NCI-H82 treated with DMSO at 0.1 percent for 48 hours (cell line): Measurements from ENCODE around the gene ODF2L.
"Not testable (repeated sequence)": the region's sequence is repeated elsewhere in the genome, so short reads cannot be mapped to it uniquely, and the experiment has no call there.

Source experiments
- DNase-seq: peaks from one replicate; lab custom pipeline; 2025; ENCODE audit not compliant: unreplicated experiment; lab: John Stamatoyannopoulos, UW

ODF2L gene

DNA sequence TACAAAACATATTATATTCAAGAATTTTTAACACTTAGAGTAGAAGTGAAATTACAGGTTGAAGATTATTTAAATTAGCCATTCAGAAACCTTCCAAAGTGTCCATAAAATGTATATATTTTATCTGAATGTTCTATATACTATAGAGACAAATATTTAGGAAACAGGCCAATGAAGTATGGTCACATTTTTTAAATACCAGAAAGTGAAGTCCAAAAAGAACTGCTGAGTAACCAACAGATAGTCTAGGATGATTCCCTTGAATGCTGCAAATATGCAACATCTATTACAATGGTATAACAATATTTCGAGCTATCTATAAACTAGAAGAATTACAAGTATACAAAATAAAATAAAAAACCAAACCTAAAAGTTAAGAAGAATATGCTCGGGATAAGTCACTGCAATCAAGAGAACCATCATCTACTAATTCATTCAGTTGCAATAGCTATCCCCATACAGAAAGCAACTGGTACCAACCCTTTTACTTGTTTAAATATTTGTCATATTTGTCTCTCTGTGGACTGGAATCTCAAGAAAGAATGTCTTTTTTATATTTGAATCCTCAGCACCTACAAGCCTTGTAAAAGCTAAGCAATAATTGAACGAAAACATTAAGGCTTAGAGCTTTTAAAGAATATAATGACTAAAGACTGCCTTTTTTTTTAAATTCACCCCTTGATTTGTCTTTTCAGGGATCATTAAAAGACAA lies 8.1 kb downstream of the ODF2L start:
- no peak for DNase-seq

DNA sequence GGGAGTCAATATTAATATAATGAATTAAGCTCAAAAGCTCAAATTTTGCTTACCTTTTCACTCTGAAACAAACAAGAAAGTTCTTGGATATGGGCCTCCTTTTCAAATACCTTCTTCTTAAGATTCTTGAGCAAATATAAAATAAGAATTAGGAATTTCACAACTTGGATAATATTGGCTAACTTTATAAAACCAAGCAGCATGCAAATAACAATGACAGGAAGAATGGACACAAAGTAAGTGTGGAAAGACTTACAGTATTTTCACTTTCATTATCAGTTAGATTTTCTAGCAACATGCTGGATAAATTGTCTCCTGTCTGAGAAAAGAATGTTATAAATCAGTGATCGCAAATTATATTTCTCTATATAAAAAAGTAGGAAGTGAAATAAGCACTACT lies 13.2 kb downstream of the ODF2L start:
- no peak for DNase-seq

DNA sequence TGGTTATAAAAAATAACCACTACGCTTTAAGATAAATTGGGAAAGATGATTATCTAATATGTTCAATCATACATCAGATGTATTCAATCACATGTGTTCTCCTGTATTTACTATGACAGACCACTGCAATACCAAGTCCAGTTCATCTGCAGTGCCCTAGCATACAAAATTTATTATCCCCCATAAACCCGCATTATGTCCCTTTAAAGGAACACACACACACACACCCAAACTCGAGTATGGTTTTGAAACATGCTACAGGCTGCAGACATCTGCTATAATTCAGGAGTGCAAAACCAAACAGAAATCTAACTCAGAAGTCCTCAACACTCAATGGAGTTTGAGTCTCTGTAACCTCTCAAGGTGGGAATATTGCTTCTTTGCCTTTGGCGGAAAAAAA lies 14.9 kb downstream of the ODF2L start:
- no peak for DNase-seq

DNA sequence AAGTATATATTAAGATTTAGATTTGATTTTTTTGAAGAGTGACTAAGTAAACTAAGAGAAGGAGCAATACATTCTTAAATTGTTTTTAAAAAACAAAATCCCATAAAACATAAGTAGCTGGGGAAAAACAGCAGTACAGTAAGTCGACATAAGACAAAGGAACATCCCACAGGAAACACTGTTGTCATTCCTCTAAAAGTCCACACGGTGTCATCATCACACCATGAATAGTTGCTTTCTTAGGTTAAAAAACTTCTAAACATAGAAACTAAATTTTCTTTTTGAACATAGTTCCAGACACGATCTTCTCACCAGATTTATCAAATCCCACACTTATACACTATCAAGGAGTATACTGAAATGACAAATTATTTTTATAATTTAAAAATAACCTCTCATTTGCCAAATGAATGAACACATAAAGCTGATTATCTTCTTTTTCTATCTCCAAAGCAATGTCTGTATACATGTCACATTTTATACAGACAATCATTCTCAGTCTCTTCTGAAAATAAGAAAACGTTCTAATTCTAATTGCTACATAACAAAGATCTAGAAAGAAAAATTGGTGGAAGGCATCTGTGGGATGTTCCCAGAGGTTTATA lies 15.8 kb downstream of the ODF2L start:
- peak; percentile 67 for DNase-seq

DNA sequence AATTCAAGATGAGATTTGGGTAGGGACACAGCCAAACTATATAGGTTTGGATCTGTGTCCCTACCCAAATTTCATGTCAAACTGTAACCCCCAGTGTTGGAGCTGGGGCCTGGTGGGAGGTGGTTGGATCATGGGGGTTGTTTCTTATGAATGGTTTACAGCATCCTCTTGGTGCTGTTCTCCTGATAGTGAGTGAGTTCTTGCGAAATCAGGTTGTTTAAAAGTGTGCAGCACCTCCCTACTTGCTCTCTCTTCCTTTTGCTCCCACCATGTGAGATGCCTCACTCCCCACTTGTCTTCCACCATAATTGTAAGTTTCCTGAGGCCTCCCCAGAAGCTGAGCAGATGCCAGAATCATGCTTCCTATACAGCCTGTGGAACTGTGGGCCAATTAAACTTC lies 17.3 kb downstream of the ODF2L start:
- no peak for DNase-seq

DNA sequence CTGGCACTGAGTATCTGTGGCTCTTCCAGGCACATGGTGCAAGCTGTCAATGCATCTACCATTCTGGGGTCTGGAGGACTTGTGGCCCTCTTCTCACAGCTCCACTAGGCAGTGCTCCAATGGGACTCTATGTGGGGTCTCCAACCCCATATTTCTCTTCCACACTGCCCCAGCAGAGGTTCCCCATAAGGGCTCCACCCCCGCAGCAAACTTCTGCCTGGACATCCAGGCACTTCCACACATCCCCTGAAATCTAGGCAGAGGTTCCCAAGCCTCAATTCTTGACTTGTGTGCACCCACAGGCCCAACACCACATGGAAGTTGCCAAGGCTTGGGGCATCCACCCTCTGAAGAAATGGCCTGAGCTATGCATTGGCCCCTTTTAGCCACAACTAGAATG lies 18.8 kb downstream of the ODF2L start:
- DNase-seq, result no peak

DNA sequence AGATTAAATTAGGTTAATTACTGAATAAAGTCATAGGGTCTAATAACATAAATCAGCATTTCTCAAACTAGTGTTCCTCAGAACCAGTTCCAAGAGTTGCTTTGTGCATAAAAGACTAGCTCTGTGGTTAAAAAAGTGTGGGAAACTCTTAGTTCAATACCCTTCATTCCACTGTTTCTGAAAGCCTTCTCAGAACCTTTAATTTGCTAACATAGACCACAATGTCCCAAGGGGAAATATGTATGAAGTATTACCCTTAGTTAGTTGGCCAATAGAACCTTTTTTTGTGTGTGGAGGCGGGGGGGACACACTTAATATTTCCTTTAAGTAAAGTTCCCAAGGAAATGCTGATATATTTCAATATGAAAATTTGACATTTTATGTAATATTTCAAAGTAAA lies 20.4 kb downstream of the ODF2L start:
- DNase-seq, result no peak

DNA sequence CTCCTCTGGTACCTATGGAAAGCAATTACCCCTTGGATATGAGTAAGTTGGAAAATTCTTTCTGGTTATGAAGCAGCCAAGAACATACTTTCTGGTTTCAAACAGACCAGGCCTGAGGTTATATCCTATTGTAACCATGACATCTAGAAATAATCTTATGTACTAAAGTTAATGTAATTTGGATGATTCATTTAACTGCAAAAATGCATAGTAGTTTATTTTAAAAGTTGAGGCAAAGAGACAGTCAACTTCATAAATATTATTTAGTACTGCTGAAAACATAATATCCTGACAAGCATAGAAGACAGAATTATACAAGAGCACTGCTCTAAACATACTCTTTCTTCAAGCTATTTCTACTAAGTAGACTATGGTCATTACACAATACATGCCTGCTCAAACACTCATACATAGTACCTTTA lies 25.5 kb downstream of the ODF2L start:
- no peak for DNase-seq

DNA sequence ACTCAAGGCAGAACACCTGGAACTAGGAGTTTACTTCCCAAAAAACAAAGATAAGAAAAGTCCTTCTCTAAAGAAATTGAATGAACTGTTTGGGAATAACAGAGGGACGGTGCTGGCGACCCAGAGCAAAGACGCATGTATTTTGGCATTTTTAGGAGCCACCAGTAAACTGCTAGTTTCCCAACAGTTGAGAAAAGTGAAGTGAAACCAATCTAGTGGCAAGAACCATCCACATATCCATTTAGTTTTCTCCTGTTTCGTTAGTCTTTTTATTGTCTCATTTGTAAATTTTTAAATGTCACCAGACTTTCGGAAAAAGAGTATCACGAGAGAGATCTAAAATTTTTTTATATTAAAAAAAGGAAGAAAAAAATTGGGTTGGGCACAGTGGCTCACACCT lies 30.2 kb downstream of the ODF2L start:
- no peak for DNase-seq

DNA sequence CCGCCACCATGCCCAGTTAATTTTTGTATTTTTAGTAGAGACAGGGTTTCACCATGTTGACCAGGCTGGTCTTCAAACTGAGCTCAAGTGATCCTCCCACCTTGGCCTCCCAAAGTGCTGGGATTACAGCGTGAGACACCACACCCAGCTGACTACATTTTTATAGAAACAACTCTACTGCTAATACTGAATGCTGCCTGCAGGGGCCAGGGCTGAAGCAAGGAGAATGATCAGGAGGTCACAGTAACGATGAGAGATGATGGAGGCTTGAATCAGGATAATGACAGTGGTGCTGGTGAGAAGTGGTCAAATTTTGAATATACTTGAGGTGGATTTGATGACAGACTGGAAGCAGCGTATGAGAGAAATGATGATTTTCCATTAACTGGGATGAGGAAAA lies 33.3 kb downstream of the ODF2L start:
- no peak for DNase-seq

DNA sequence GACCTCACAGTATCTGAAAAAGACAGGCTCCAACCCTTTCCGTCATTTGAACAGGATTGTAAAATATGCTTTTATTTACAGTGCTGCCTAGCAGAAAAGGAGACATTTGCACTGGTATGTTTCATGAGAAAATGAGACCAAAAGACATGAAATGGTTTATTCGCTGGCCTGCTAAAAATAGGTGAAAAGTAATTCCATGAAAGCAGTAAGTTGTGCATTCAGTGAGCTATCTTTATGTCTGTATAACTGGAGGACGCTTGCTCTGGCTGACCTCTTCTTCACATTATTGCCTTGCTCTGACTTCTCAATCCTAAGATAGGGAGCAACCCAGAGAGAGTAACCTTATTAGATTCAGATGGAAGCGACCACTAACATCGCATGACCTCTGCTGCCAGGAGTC lies 38.3 kb downstream of the ODF2L start:
- no peak for DNase-seq

DNA sequence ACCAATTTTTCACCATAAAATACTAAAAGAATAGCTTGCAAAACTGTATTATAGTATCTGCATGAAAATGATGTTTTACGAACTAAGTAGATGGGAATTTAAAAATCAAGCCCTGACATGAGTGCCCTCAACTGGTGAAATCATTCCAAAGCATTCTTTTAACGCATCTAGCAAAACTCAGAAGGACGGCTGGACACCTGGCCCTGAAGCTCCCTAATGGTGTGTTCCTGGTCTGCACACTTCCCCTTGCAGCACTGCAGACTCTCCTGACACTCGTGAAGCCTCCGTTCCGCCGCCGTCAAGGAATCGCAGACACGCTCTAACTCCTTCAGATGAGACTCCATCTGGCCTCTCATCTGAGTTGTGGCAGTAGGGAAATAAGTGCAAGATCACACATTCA lies 39.9 kb downstream of the ODF2L start:
- DNase-seq, result no peak

DNA sequence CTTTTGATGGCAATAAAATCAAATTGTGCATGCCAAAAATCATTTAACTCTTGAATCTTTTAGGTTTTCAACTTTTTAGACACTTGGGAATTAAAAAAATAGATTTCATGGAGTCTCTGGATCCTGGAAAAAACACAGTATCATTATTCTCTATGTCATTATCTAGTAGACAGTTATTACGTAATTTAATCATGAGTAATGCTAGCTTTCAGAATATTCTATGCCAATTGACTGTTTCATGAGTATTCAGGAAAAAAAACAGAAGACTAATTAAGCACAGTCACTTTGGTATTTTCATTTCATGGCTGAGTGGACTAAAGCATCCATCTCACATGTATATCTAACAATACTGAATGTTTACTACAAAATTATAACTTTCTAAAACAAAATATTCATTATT lies 44.0 kb downstream of the ODF2L start:
- DNase-seq, result no peak

DNA sequence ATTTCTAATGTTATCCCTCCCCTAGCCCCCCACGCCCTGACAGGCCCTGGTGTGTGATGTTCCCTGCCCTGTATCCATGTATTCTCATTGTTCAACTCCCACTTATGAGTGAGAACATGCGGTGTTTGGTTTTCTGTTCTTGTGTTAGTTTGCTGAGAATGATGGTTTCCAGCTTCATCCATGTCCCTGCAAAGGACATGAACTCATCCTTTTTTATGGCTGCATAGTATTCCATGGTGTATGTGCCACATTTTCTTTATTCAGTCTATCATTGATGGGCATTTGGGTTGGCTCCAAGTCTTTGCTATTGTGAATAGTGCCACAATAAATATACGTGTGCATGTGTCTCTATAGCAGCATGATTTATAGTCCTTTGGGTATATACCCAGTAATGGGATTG lies 45.9 kb downstream of the ODF2L start:
- DNase-seq, result not testable (repeated sequence)

DNA sequence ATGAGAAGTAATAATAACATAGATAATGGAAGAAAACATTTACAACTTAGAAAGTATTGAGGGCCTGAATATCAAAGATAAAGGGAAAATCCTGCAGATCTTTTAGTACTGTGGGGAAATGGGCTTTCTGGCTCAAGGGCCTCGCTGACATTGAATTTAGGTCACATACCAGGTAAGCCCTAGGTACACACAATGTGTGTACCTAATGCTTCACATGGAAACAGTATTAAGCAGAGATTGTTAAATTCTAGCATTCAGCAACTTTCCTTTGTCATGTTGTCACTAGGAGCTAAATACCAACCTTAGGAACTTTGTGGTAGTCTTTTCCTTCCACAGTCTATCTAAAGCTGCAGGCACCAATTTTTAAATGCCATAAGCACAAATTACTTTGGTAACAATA lies 49.7 kb downstream of the ODF2L start:
- DNase-seq, result no peak

DNA sequence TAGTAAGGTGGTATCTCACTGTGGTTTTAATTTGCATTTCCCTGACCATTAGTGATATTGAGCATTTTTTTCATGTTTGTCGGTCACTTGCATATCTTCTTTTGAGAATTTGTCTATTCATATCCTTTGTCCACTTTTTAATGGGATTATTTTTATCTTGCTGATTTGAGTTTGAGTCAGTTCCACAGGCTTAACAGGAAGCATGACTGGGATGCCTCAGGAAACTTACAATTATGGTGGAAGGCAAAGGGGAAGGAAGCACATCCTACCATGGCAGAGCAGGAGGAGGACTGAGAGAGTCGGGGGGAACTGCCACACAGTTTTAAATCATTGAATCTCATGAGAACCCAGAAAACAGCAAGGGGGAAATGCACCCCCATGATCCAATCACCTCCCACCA lies 51.1 kb downstream of the ODF2L start:
- DNase-seq, result no peak

DNA sequence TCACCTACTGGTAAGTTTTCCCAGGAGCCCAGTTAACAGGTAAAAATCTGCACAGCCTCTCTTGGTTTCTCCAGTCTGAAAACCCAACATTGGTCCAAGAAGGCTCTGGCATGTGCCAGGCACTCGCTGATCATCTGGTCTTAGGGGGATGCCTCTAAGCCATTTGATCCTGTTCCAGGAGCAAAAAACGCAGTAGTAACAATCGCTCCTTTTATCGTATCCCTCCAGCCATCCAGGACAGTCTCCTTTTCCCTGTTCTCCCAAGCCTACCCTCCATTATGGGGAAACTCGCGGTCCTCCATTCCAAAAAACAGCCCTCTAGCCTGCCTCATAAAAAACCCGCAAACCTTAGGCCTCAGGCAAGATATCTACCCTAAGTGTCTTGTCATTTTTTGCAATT lies 56.2 kb downstream of the ODF2L start:
- DNase-seq, result no peak

DNA sequence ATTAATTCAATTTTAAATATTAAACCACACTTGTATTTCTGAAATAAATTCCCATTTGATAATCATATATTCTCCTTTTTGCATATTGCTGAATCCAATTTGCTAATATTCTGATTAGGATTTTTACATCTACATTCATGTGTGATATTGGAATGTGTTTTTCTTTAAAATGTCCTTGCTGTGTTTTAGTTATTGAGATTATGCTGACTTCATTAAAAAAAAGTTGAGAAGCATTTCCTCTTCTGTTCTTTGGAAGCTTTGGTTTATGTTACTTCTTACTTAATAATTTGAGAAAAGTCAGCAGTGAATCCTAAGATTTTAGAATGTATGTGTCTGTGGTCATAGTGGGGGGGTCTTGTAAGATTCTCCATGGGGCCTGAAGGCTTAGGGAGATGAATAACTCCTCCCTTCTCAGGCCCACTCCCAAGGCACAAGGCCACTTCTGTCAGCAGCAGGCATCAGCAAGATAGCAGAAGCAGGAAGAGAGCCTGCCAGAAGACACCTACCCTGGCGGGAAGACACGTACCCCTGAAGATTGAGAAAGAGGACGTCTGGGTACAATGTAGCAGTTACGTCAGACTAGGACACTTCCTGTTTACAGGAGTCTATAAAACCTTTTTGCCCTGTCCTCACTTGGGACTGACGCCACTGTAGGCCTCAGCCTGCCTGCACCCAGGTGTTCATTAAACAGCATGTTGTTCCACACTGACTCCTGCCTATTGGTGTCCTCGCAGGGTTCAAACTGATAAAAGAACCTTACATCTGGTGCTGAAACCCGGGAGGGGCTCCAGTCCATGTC lies 56.9 kb downstream of the ODF2L start:
- no peak for DNase-seq

DNA sequence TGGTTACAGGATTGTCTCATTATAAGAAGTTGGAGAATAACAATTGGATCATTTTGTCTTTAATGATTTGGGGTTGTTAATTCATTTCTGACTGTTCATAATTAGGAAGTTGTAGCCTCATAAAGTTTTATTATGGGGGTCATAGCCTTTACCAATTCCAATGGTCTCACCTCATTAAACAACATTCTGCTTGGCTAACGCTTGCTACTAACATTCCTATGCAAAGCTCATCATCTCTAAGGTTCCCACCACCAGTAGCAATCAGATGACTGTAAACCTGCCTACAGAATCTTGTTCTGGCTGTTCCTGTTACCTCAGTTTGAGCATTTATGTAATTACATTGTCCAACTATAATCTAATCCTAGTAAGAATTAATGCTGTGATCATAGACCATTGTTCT lies 60.2 kb downstream of the ODF2L start:
- DNase-seq, result no peak

DNA sequence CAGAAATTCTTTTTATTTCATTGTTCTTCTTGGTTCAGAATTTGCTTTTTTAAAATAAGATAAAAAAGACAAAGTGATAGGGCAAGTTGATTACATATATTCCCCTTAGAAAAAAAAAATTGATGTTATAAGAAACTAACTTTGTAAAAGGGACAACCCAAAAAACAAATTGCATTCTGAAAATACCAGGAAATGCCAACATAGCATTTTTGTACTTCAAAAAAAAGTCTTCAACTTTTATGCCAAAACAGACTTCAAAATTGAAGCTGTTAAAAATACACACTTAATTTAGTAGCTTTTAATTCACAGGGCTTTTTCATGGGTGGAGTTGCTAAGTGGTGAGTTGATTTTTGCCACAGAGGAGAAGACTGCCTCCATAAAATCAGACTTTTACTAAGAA lies 70.9 kb downstream of the ODF2L start:
- DNase-seq, result no peak

DNA sequence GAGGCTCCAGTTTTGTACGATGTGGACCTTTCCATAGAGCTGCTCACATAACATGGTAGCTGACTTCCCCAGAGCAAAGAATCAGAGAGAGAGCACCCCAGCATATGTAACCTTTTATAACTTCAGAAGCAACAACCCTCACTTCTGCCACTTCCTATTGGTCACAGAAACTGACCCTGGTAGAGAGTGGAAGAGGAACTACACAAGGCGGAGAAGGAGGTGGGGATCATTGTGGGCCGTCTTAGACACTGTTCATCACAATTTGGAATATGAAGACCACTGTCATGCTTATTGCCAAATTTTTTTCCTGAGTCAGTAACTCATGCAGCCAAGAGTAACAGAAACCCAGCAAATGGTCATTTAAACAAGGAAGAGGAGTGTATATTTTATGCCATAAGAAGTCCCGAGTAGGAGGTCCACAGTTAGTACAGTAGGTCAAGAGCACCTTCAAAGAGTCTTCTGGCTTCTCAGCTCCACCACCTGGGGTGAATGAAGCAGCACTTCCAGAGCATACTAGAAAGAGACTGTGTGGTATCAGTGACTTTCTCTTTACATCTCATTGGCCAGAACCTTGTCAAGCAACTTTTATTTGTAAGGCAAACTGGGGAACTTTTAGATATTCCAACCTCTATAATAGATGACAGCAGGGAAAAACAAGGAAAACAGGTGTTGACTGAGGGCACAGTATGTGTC lies 71.8 kb downstream of the ODF2L start:
- no peak for DNase-seq

DNA sequence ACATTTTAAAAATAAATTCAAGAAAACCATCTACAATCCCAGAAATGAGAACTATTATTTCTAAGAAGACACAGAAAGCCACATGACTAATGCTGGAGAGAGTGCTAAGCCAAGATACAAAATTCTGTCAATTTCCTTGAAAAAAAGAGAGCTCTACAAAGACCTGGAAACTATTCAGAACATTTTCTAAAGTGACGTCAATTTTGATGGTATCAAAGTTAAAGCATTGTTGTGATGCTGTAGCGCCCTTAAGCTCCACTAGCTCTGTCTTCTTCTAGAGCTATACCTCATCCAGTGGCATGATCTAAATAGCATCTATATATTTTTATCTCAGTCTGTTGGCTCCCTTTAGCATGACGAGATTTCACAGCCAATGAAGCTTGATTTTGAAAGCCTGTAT lies 73.9 kb downstream of the ODF2L start:
- DNase-seq, result no peak
